Activated naive CD8-positive, alpha-beta T cell treated with anti-CD3 and anti-CD28 coated beads, Interleukin-2, amount 10 ng/mL, durations not matched to agents 7 days and 5 days (primary cell): Measurements from ENCODE around the gene NRG2. TPM values are rescaled to one million over a fixed set of nuclear protein-coding genes. Genes with fewer than 3 reads are reported as not detected.

Experiments used
- ATAC-seq: fragments of 150-1000 bp; cut with Tn5 transposase; one replicate; pipeline ENCODE4 v1.10.0; 2021; ENCODE audit warnings: low read depth, moderate library complexity
- POLR2A ChIA-PET: fragments of 350-600 bp; sonication (Branson Sonifier 250); formaldehyde crosslinking; loops from one replicate; lab custom pipeline; 2021; ENCODE audit warnings: antibody characterized with exemption; lab: Charles Lee
- DNase-seq: peaks from one replicate; pipeline ENCODE4 v3.0.0; 2021
- H3K27ac Mint-ChIP-seq: one replicate; pipeline ENCODE4 v1.8.0; 2022; ENCODE audit warnings: mild to moderate bottlenecking, mixed read lengths
- H3K27me3 Mint-ChIP-seq: one replicate; pipeline ENCODE4 v1.8.0; 2022; ENCODE audit warnings: mild to moderate bottlenecking, moderate library complexity, mixed read lengths
- H3K36me3 Mint-ChIP-seq: one replicate; pipeline ENCODE4 v1.8.0; 2021; ENCODE audit warnings: mild to moderate bottlenecking, mixed read lengths
- H3K4me1 Mint-ChIP-seq: one replicate; pipeline ENCODE4 v1.8.0; 2021; ENCODE audit warnings: mixed read lengths
- H3K4me3 Mint-ChIP-seq: one replicate; pipeline ENCODE4 v1.8.0; 2022; ENCODE audit warnings: mild to moderate bottlenecking, moderate library complexity, mixed read lengths
- H3K9me3 Mint-ChIP-seq: one replicate; pipeline ENCODE4 v1.8.0; 2021; ENCODE audit warnings: mixed read lengths
- total RNA-seq, 2 experiments: library from RNA; stranded (reverse); gene quantifications; one replicate each; pipeline ENCODE4 v1.2.3, GENCODE V29; 2021

Gene NRG2
- under 1 TPM in 1 of 2 experiments, not detected in 1; 0.08 TPM for total RNA-seq

- peak; percentile 69 for DNase-seq
- POLR2A ChIA-PET, result no interaction called here
- H3K4me3 Mint-ChIP-seq, result peak within 1 kb of the TSS; percentile 74
- no peak within 1 kb of the TSS for H3K27ac Mint-ChIP-seq
- no peaks in the 10 kb centered on the region for H3K36me3 Mint-ChIP-seq
- peaks cover 7% of the 10 kb centered on the region for H3K4me1 Mint-ChIP-seq
- H3K9me3 Mint-ChIP-seq, result no peaks in the 10 kb centered on the region
- H3K27me3 Mint-ChIP-seq, result peaks cover 71% of the 10 kb centered on the region
- ATAC-seq, result peak; percentile 92
Measured at GRCh38 chr5:140042643-140043507, at the start of gene NRG2. TSS of gene NRG2 (minus strand) at chr5:140043299.

GRCh38 chr5:140090251-140090650 lies 47.2 kb upstream of the NRG2 start:
- H3K4me3 Mint-ChIP-seq, result no peak overlapping the region
- H3K4me1 Mint-ChIP-seq, result no peaks in the 10 kb centered on the region
- DNase-seq (no peak), ATAC-seq (no peak)
- no peak overlapping the region for H3K27ac Mint-ChIP-seq
- H3K36me3 Mint-ChIP-seq, result no peaks in the 10 kb centered on the region
- H3K9me3 Mint-ChIP-seq, result peaks cover 15% of the 10 kb centered on the region
- POLR2A ChIA-PET, result no interaction called here
- peaks cover 24% of the 10 kb centered on the region for H3K27me3 Mint-ChIP-seq

- no peak for DNase-seq
- H3K4me1 Mint-ChIP-seq, result no peaks in the 10 kb centered on the region
- no peak overlapping the region for H3K27ac Mint-ChIP-seq
- H3K36me3 Mint-ChIP-seq, result no peaks in the 10 kb centered on the region
- H3K27me3 Mint-ChIP-seq, result peaks cover 43% of the 10 kb centered on the region
- no peak for ATAC-seq
- POLR2A ChIA-PET, result no interaction called here
- peaks cover 4% of the 10 kb centered on the region for H3K9me3 Mint-ChIP-seq
- no peak overlapping the region for H3K4me3 Mint-ChIP-seq
Measured at GRCh38 chr5:140084541-140084940, 41.4 kb upstream of the NRG2 start.

DNA sequence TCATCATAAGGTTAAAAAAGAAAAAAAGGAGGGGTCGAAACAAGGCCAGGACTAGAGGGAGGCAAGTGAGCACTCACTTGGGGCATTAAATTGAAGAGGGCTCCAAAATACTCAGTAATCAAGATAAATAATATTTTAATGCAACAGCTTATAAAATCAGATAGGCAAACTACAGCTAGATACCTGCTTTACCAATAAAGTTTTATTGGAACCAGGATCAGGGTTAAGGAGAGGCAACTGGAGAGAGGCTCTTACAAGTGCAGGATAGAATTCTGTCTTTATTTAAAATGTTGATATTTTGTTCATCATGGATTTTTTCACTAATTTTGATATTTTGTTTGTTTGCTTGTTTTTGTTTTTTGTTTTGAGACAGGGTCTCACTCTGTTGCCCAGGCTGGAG lies 40.6 kb upstream of the NRG2 start:
- H3K36me3 Mint-ChIP-seq, result no peaks in the 10 kb centered on the region
- no peaks in the 10 kb centered on the region for H3K4me1 Mint-ChIP-seq
- H3K9me3 Mint-ChIP-seq, result no peaks in the 10 kb centered on the region
- POLR2A ChIA-PET, result no interaction called here
- H3K4me3 Mint-ChIP-seq, result no peak overlapping the region
- DNase-seq (no peak), ATAC-seq (no peak)
- H3K27ac Mint-ChIP-seq, result no peak overlapping the region
- H3K27me3 Mint-ChIP-seq, result peaks cover 39% of the 10 kb centered on the region

DNA sequence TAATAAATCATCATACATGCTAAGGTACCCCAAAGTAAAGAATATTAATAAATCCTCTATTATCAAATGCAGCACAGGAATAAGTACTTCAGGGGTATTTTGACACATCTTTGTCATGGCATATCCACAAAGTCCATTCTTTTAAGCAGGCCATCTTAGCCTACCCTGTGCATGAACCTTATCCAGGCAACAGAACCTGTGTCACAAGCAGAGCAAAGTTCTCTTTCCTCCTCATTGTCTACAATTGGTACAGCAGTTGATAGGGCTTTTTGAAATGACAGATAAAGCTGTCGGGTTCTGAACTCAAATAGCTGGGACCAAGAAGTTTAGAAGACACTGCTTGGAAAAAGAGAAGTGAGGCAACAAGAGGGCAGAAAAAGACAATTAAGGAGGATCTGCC lies 40.0 kb upstream of the NRG2 start:
- no peak for DNase-seq
- Mint-ChIP-seq H3K4me3 (no peak overlapping the region), H3K36me3 (no peaks in the 10 kb centered on the region), H3K27me3 (peaks cover 39% of the 10 kb centered on the region), H3K27ac (no peak overlapping the region), H3K9me3 (no peaks in the 10 kb centered on the region), H3K4me1 (no peaks in the 10 kb centered on the region)
- POLR2A ChIA-PET, result no interaction called here
- no peak for ATAC-seq

GRCh38 chr5:140076788-140077187 lies 33.7 kb upstream of the NRG2 start:
- ATAC-seq (no peak), DNase-seq (no peak)
- no peaks in the 10 kb centered on the region for H3K4me1 Mint-ChIP-seq
- POLR2A ChIA-PET, result interaction anchor here (0.5 kb wide), 1 partner anchor 67 kb away, joined by 3 read pairs; no protein-coding TSS in a partner anchor
- H3K27ac Mint-ChIP-seq, result no peak overlapping the region
- H3K9me3 Mint-ChIP-seq, result no peaks in the 10 kb centered on the region
- H3K27me3 Mint-ChIP-seq, result peaks cover 37% of the 10 kb centered on the region
- no peaks in the 10 kb centered on the region for H3K36me3 Mint-ChIP-seq
- no peak overlapping the region for H3K4me3 Mint-ChIP-seq

GRCh38 chr5:140076142-140076541 lies 33.0 kb upstream of the NRG2 start:
- H3K36me3 Mint-ChIP-seq, result no peaks in the 10 kb centered on the region
- H3K27me3 Mint-ChIP-seq, result peaks cover 33% of the 10 kb centered on the region
- POLR2A ChIA-PET, result no interaction called here
- H3K4me3 Mint-ChIP-seq, result no peak overlapping the region
- H3K4me1 Mint-ChIP-seq, result no peaks in the 10 kb centered on the region
- no peak for DNase-seq
- H3K9me3 Mint-ChIP-seq, result no peaks in the 10 kb centered on the region
- ATAC-seq, result no peak
- H3K27ac Mint-ChIP-seq, result no peak overlapping the region

DNA sequence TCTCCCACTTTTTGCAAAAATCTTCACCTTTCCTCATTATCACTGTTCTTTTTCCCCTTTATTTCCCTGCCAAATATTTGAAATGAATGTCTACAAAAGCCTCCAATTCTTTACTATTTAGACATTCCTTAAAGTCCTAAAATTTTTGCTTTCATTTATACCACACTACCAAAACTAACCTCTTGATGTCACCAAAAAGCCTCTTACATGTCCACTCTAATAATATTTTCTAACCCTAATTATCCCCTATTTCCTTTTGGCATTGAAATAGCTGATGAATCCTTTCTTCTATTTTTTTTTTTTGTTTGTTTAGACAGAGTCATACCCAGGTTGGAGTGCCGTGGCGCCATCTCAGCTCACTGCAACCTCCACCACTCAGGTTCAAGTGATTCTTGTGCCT lies 32.3 kb upstream of the NRG2 start:
- H3K27me3 Mint-ChIP-seq, result peaks cover 36% of the 10 kb centered on the region
- no peak overlapping the region for H3K4me3 Mint-ChIP-seq
- H3K27ac Mint-ChIP-seq, result no peak overlapping the region
- no peak for DNase-seq
- POLR2A ChIA-PET, result no interaction called here
- H3K4me1 Mint-ChIP-seq, result no peaks in the 10 kb centered on the region
- no peak for ATAC-seq
- H3K9me3 Mint-ChIP-seq, result no peaks in the 10 kb centered on the region
- no peaks in the 10 kb centered on the region for H3K36me3 Mint-ChIP-seq

DNA sequence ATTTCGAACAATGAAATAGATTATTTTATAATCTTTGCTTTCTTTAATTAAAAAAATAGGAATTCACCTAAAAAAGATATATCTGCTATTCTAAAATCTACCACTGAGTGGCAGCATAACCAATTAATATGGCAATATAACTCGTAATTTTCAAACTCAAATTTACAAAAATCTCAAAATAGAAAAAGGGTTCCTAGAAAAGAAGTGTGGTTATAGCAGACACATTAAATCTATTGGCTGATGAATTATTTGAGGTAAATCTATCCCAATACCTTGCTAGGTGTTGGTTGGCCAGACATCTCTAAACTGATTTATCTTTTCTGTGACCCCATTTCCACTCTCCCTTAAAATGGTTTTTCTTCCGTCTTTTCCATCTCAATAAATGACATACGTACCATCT lies 30.2 kb upstream of the NRG2 start:
- POLR2A ChIA-PET, result no interaction called here
- Mint-ChIP-seq H3K27me3 (peaks cover 42% of the 10 kb centered on the region), H3K27ac (no peak overlapping the region), H3K4me3 (no peak overlapping the region), H3K36me3 (no peaks in the 10 kb centered on the region), H3K9me3 (no peaks in the 10 kb centered on the region), H3K4me1 (no peaks in the 10 kb centered on the region)
- ATAC-seq, result no peak
- DNase-seq, result no peak

- Mint-ChIP-seq H3K27me3 (peaks cover 43% of the 10 kb centered on the region), H3K4me3 (no peak overlapping the region), H3K27ac (no peak overlapping the region), H3K36me3 (no peaks in the 10 kb centered on the region), H3K9me3 (no peaks in the 10 kb centered on the region), H3K4me1 (no peaks in the 10 kb centered on the region)
- no peak for ATAC-seq
- POLR2A ChIA-PET, result no interaction called here
- no peak for DNase-seq
Measured at GRCh38 chr5:140072812-140073211, 29.7 kb upstream of the NRG2 start.

- POLR2A ChIA-PET, result no interaction called here
- peaks cover 25% of the 10 kb centered on the region for H3K27me3 Mint-ChIP-seq
- no peak overlapping the region for H3K27ac Mint-ChIP-seq
Measured at GRCh38 chr5:140060816-140061215, 17.7 kb upstream of the NRG2 start.

DNA sequence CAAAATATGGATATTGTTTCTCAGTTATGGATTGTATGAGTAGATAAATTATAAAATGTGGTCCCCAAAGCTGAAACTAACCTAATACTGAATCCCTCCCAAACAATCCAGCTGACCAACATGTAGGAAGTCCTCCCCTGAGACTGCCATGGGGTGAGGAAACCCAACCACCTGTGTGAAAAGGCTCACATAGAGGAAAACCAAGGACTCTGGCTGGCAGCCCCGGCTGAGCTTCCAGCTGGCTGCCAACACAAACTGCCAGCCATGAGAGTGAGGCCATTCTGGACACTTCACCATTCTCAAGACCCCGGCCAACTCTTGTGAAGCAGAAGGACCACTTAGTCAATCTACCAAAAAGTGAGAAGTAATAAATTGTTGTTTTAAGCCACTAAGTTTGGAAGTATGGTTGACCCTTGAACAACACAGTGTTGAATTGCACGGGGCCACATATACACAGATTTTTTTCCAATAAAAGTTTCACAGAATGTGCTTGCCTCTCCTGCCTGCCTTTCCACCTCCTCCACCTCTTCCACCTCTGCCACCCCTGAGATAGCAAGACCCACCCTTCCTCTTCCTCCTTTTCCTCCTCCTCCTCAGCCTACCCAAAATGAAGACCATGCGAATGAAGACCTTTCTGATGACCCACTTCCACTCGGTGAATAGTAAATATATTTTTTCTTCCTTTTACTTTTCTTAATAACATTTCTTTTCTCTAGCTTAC lies 15.3 kb upstream of the NRG2 start:
- Mint-ChIP-seq H3K4me3 (no peak overlapping the region), H3K9me3 (no peaks in the 10 kb centered on the region), H3K27me3 (peaks cover 19% of the 10 kb centered on the region), H3K27ac (no peak overlapping the region), H3K36me3 (no peaks in the 10 kb centered on the region), H3K4me1 (no peaks in the 10 kb centered on the region)
- ATAC-seq (no peak), DNase-seq (no peak)
- POLR2A ChIA-PET, result no interaction called here

More at GRCh38 chr5:140060816-140061215, 17.7 kb upstream of the NRG2 start:
- no peak overlapping the region for H3K4me3 Mint-ChIP-seq
- H3K4me1 Mint-ChIP-seq, result no peaks in the 10 kb centered on the region
- no peak for DNase-seq
- no peaks in the 10 kb centered on the region for H3K9me3 Mint-ChIP-seq
- H3K36me3 Mint-ChIP-seq, result no peaks in the 10 kb centered on the region
- ATAC-seq, result no peak

GRCh38 chr5:140056880-140057279 lies 13.8 kb upstream of the NRG2 start:
- DNase-seq, result no peak
- H3K9me3 Mint-ChIP-seq, result no peaks in the 10 kb centered on the region
- no peak overlapping the region for H3K27ac Mint-ChIP-seq
- H3K36me3 Mint-ChIP-seq, result no peaks in the 10 kb centered on the region
- H3K27me3 Mint-ChIP-seq, result peaks cover 14% of the 10 kb centered on the region
- no peaks in the 10 kb centered on the region for H3K4me1 Mint-ChIP-seq
- POLR2A ChIA-PET, result no interaction called here
- no peak overlapping the region for H3K4me3 Mint-ChIP-seq
- no peak for ATAC-seq

- H3K27ac Mint-ChIP-seq, result no peak overlapping the region
- H3K4me3 Mint-ChIP-seq, result no peak overlapping the region
- no peak for DNase-seq
- no peaks in the 10 kb centered on the region for H3K36me3 Mint-ChIP-seq
- H3K9me3 Mint-ChIP-seq, result no peaks in the 10 kb centered on the region
- ATAC-seq, result no peak
- peaks cover 15% of the 10 kb centered on the region for H3K27me3 Mint-ChIP-seq
- H3K4me1 Mint-ChIP-seq, result no peaks in the 10 kb centered on the region
- POLR2A ChIA-PET, result no interaction called here
Measured at GRCh38 chr5:140055152-140055551, 12.1 kb upstream of the NRG2 start.
